HepG2 (cell line): ENCODE data around the gene INTS4. TPM values are rescaled to one million over a fixed set of nuclear protein-coding genes. Genes with fewer than 3 reads are reported as not detected.

ENCODE experiments used
- AGO2 ChIP-seq: fragments of 200-400 bp; formaldehyde crosslinking; optimal IDR thresholded peaks from 2 replicates; pipeline ENCODE3; 2017; ENCODE audit warnings: mild to moderate bottlenecking, low read depth, low read length, moderate library complexity
- ARID2 ChIP-seq: sonication (generic); formaldehyde crosslinking; IDR thresholded peaks from 2 replicates; pipeline ENCODE4 v1.8.1; 2022; ENCODE audit warnings: mild to moderate bottlenecking, missing genetic modification reagents, borderline replicate concordance
- MATR3 ChIP-seq: sonication (generic); formaldehyde crosslinking; IDR thresholded peaks from 2 replicates; pipeline ENCODE4 v1.4.0; 2020; ENCODE audit warnings: missing genetic modification reagents
- MTA1 ChIP-seq: sonication (generic); formaldehyde crosslinking; IDR thresholded peaks from 2 replicates; pipeline ENCODE4 v1.4.0; 2020; ENCODE audit warnings: missing genetic modification reagents, mild to moderate bottlenecking, borderline replicate concordance
- MYNN ChIP-seq: sonication (generic); formaldehyde crosslinking; IDR thresholded peaks from 2 replicates; pipeline ENCODE4 v1.4.0; 2020; ENCODE audit warnings: mild to moderate bottlenecking, low read depth, missing genetic modification reagents
- NR3C1 ChIP-seq: sonication (generic); formaldehyde crosslinking; IDR thresholded peaks from 2 replicates; pipeline ENCODE4 v1.4.0; 2020; ENCODE audit warnings: missing genetic modification reagents
- RBM22 ChIP-seq: fragments of 200-400 bp; formaldehyde crosslinking; optimal IDR thresholded peaks from 2 replicates; pipeline ENCODE3; 2017; ENCODE audit warnings: mild to moderate bottlenecking, low read length, moderate library complexity
- SALL1 ChIP-seq: sonication (generic); formaldehyde crosslinking; IDR thresholded peaks from 2 replicates; pipeline ENCODE4 v1.8.0; 2022; ENCODE audit warnings: mild to moderate bottlenecking, missing genetic modification reagents
- SP2 ChIP-seq: sonication (generic); formaldehyde crosslinking; IDR thresholded peaks from 2 replicates; pipeline ENCODE4 v1.5.1; 2020; ENCODE audit warnings: mild to moderate bottlenecking, missing genetic modification reagents
- SRY ChIP-seq: sonication (generic); formaldehyde crosslinking; IDR thresholded peaks from 2 replicates; pipeline ENCODE4 v1.8.0; 2022; ENCODE audit warnings: mild to moderate bottlenecking, missing genetic modification reagents
- SUZ12 ChIP-seq: fragments of 150-350 bp; IDR thresholded peaks from 2 replicates; pipeline ENCODE4 v1.6.1; 2014; ENCODE audit warnings: low read depth, low read length
- TBX2 ChIP-seq: sonication (generic); formaldehyde crosslinking; IDR thresholded peaks from 2 replicates; pipeline ENCODE4 v1.5.0; 2020; ENCODE audit warnings: missing genetic modification reagents, mild to moderate bottlenecking, borderline replicate concordance
- TEAD3 ChIP-seq: optimal IDR thresholded peaks from 2 replicates; pipeline ENCODE3; 2016; ENCODE audit warnings: borderline replicate concordance
- ZNF20 ChIP-seq: sonication (generic); formaldehyde crosslinking; IDR thresholded peaks from 2 replicates; pipeline ENCODE4 v1.4.0; 2020; ENCODE audit warnings: mild to moderate bottlenecking, moderate library complexity, missing genetic modification reagents
- ZNF549 ChIP-seq: sonication (generic); formaldehyde crosslinking; IDR thresholded peaks from 2 replicates; pipeline ENCODE4 v1.5.0; 2020; ENCODE audit warnings: missing genetic modification reagents
- ZNF607 ChIP-seq: sonication (generic); formaldehyde crosslinking; IDR thresholded peaks from 2 replicates; pipeline ENCODE4 v1.5.1; 2020; ENCODE audit warnings: missing genetic modification reagents, mild to moderate bottlenecking, borderline replicate concordance
- ZNF614 ChIP-seq: IDR thresholded peaks from 2 replicates; pipeline ENCODE4 v1.6.1; 2018; ENCODE audit warnings: missing biosample characterization, missing genetic modification reagents, inconsistent platforms, borderline replicate concordance
- ZNF83 ChIP-seq: sonication (generic); formaldehyde crosslinking; IDR thresholded peaks from 2 replicates; pipeline ENCODE4 v1.4.0; 2020; ENCODE audit warnings: missing genetic modification reagents, mild to moderate bottlenecking, borderline replicate concordance
- ZSCAN30 ChIP-seq: sonication (generic); formaldehyde crosslinking; IDR thresholded peaks from 2 replicates; pipeline ENCODE4 v1.5.0; 2020; ENCODE audit warnings: mild to moderate bottlenecking, missing genetic modification reagents
- polyA plus RNA-seq, 8 experiments: library from polyadenylated mRNA; depleted of rRNA in 3 of 8; stranded (reverse) in 7 of 8; unstranded in 1 of 8; fragments of >200 nt; fragmentation: Illumina TruSeq in 4 of 8; extraction: Trizol in 4 of 8; gene quantifications; 2 replicates each; pipeline versions ENCODE4 v1.2.1 to v1.2.3, GENCODE V29; 2011 to 2016; ENCODE audit warnings: low read depth in 4 of 8, missing spikeins in 1 of 8, mixed read lengths in 1 of 8; ENCODE audit not compliant: insufficient read depth in 1 of 8
- total RNA-seq, 5 experiments: library from RNA; depleted of rRNA; stranded (reverse); fragments of >200 nt; fragmentation: Illumina TruSeq; extraction: Trizol; gene quantifications; 2 replicates each; pipeline ENCODE4 v1.2.3, GENCODE V29; 2016; ENCODE audit warnings: low read depth in 1 of 5
- TF ChIP-seq, protein P1 (sequence below): sonication (generic); formaldehyde crosslinking; IDR thresholded peaks from 2 replicates; pipeline ENCODE4 v1.9.0; 2021; ENCODE audit warnings: missing genetic modification reagents, borderline replicate concordance
- TF ChIP-seq, protein P2 (sequence below): sonication (generic); formaldehyde crosslinking; IDR thresholded peaks from 2 replicates; pipeline ENCODE4 v1.8.1; 2023; ENCODE audit warnings: mild to moderate bottlenecking, missing genetic modification reagents
- TF ChIP-seq, protein P3 (sequence below): sonication (generic); formaldehyde crosslinking; IDR thresholded peaks from 2 replicates; pipeline ENCODE4 v1.4.0; 2020; ENCODE audit warnings: missing genetic modification reagents, mild to moderate bottlenecking, borderline replicate concordance
- TF ChIP-seq, protein P4 (sequence below): sonication (generic); formaldehyde crosslinking; IDR thresholded peaks from 2 replicates; pipeline ENCODE4 v1.8.0; 2022; ENCODE audit warnings: low read depth, missing genetic modification reagents

Gene INTS4
- total and polyA plus RNA-seq, 2 of the 13 experiments (the other 11 are each of a cell fraction or from before 2014, with no cell fraction given), result 37.3 to 44.8 TPM

DNA sequence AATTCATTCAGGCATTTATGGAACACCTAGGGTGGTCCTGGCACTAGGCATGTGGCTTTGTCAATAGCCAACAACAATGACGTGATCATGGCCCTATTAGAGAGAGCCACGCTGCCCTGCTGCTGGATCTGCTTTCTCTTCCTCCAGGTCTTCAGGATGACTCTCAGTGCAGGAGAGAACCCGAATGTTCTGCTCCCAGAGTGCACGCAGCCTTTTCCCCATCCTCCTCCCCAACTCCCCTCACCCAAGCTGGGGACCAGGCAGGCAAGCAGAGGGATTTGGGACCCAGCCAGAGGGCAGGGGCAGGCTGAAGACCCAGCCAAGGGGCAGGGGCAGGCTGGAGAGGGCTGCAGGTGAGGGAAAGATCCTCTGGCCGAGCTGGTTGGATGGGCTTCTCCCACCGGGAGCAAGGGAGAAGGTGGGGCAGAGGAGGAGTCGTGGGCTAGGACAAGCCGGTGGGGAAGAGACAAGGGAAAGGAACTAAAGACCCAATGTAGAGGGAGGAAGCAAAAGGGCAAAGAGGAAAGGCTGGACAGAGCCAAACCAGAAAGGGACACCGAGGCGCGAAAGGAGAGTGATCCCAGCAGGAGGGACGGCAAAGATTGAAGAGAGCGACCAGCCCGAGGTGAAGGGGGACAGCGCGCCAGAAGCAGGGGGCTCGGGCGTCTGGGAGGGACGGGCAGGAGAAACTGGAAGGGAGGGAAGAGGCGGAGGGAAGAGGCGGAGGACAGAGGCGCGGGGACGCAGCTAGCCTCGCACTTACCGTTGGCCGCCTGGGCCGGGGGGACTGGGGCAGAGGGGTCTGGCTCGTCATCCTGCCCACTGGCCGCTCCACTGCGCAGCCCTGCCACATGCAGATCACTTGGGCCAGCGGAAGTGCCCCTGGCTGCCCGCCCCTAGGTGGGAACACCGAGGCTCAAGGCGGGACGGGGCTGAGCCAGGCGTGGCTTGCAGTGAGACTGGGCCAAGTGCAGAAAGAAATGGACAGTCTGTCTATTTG, 28.2 kb upstream of the INTS4 start, which contains the start of gene KCTD14 (continued):
- TF ChIP-seq ZNF83 (CRISPR knock-in tag) (no peak), ZNF20 (no peak), ZSCAN30 (CRISPR knock-in tag) (no peak), ZNF549 (CRISPR knock-in tag) (no peak), SUZ12 (no peak), TEAD3 (CRISPR knock-in tag) (peak; percentile 38), RBM22 (no peak), TBX2 (CRISPR knock-in tag) (peak; percentile 61), MTA1 (CRISPR knock-in tag) (peak; percentile 87), SP2 (CRISPR knock-in tag) (no peak), ZNF607 (CRISPR knock-in tag) (no peak; the same call in 1 of the 2 replicates), SALL1 (CRISPR knock-in tag) (peak; percentile 77; the same call in 1 of the 2 replicates), SRY (peak; percentile 69; the same call in 1 of the 2 replicates), MATR3 (CRISPR knock-in tag) (no peak), NR3C1 (CRISPR knock-in tag) (no peak), MYNN (CRISPR knock-in tag) (no peak), AGO2 (peak; percentile 41), ZNF614 (CRISPR knock-in tag) (0 out of 2 replicates have a peak, but pooled peaks have one; percentile 25), ARID2 (CRISPR knock-in tag) (no peak)
- TF ChIP-seq, protein P1, sequence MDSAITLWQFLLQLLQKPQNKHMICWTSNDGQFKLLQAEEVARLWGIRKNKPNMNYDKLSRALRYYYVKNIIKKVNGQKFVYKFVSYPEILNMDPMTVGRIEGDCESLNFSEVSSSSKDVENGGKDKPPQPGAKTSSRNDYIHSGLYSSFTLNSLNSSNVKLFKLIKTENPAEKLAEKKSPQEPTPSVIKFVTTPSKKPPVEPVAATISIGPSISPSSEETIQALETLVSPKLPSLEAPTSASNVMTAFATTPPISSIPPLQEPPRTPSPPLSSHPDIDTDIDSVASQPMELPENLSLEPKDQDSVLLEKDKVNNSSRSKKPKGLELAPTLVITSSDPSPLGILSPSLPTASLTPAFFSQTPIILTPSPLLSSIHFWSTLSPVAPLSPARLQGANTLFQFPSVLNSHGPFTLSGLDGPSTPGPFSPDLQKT (CRISPR knock-in tag), result no peak
- TF ChIP-seq, protein P2, sequence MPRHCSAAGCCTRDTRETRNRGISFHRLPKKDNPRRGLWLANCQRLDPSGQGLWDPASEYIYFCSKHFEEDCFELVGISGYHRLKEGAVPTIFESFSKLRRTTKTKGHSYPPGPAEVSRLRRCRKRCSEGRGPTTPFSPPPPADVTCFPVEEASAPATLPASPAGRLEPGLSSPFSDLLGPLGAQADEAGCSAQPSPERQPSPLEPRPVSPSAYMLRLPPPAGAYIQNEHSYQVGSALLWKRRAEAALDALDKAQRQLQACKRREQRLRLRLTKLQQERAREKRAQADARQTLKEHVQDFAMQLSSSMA (CRISPR knock-in tag), result no peak
- TF ChIP-seq, protein P3, sequence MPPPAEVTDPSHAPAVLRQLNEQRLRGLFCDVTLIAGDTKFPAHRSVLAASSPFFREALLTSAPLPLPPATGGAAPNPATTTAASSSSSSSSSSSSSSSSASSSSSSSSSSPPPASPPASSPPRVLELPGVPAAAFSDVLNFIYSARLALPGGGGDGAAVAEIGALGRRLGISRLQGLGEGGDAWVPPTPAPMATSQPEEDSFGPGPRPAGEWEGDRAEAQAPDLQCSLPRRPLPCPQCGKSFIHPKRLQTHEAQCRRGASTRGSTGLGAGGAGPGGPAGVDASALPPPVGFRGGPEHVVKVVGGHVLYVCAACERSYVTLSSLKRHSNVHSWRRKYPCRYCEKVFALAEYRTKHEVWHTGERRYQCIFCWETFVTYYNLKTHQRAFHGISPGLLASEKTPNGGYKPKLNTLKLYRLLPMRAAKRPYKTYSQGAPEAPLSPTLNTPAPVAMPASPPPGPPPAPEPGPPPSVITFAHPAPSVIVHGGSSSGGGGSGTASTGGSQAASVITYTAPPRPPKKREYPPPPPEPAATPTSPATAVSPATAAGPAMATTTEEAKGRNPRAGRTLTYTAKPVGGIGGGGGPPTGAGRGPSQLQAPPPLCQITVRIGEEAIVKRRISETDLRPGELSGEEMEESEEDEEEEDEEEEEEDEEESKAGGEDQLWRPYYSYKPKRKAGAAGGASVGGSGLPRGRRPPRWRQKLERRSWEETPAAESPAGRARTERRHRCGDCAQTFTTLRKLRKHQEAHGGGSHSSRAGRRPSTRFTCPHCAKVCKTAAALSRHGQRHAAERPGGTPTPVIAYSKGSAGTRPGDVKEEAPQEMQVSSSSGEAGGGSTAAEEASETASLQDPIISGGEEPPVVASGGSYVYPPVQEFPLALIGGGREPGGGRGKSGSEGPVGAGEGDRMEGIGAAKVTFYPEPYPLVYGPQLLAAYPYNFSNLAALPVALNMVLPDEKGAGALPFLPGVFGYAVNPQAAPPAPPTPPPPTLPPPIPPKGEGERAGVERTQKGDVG (CRISPR knock-in tag), result no peak
- TF ChIP-seq, protein P4, sequence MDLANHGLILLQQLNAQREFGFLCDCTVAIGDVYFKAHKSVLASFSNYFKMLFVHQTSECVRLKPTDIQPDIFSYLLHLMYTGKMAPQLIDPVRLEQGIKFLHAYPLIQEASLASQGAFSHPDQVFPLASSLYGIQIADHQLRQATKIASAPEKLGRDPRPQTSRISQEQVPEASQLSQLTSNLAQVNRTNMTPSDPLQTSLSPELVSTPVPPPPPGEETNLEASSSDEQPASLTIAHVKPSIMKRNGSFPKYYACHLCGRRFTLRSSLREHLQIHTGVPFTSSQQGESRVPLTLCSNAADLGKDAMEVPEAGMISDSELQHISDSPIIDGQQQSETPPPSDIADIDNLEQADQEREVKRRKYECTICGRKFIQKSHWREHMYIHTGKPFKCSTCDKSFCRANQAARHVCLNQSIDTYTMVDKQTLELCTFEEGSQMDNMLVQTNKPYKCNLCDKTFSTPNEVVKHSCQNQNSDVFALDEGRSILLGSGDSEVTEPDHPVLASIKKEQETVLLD (CRISPR knock-in tag), result peak; percentile 60; the same call in 1 of the 2 replicates
